NB4 (cell line): ENCODE results near the gene DLEC1.

Experiments used
- CTCF ChIP-seq: IDR thresholded peaks from one replicate; pipeline ENCODE4 v1.5.1; 2012; ENCODE audit warnings: low read depth, low read length
- MAX ChIP-seq: IDR thresholded peaks from 2 replicates; pipeline ENCODE4 v1.6.1; 2011; ENCODE audit warnings: low read depth, low read length
- MYC ChIP-seq: IDR thresholded peaks from 2 replicates; pipeline ENCODE4 v1.6.1; 2011; ENCODE audit warnings: low read depth, low read length
- POLR2A ChIP-seq: IDR thresholded peaks from 2 replicates; pipeline ENCODE4 v1.6.1; 2011; ENCODE audit warnings: mild to moderate bottlenecking; ENCODE audit not compliant: insufficient read length; ENCODE audit errors: extremely low read depth

GRCh38 chr3:38049358-38050126 is 10.5 kb downstream of the DLEC1 start:
- TF ChIP-seq POLR2A: no peak
- TF ChIP-seq MYC: no peak
- no peak for TF ChIP-seq CTCF
- TF ChIP-seq MAX: no peak
